Neural cell (in vitro differentiated cells): ENCODE measurements around the gene CADPS2. TPM values are rescaled to one million over a fixed set of nuclear protein-coding genes. Genes with fewer than 3 reads are reported as not detected.

Source experiments
- H2AFZ ChIP-seq: fragments of 200-600, 300-800 bp; sonication (generic), shearing (Covaris generic); 2 replicates; pipeline ENCODE4 v1.6.0; 2014; ENCODE audit warnings: low read depth, mild to moderate bottlenecking, antibody characterized with exemption, low read length, moderate library complexity
- H3F3A ChIP-seq: fragments of 200-600 bp; shearing (Covaris generic); 2 replicates; pipeline ENCODE4 v1.6.1; 2016; ENCODE audit warnings: mild to moderate bottlenecking, moderate library complexity, mixed read lengths, antibody characterized with exemption, low read length; ENCODE audit not compliant: insufficient read depth, poor library complexity, severe bottlenecking
- H3K27ac ChIP-seq: fragments of 200-600, 300-800 bp; sonication (generic), shearing (Covaris generic); 2 replicates; pipeline ENCODE4 v1.5.1; 2014; ENCODE audit warnings: mild to moderate bottlenecking, low read length, moderate library complexity
- H3K27me3 ChIP-seq: fragments of 300-800, 200-600 bp; sonication (generic), shearing (Covaris generic); 2 replicates; pipeline ENCODE4 v1.6.0; 2014; ENCODE audit warnings: mild to moderate bottlenecking, low read depth, low read length, moderate library complexity; ENCODE audit not compliant: insufficient read depth
- H3K36me3 ChIP-seq: fragments of 300-800, 200-600 bp; sonication (generic), shearing (Covaris generic); 2 replicates; pipeline ENCODE4 v1.5.1; 2014; ENCODE audit warnings: mild to moderate bottlenecking, antibody characterized with exemption, low read length, moderate library complexity; ENCODE audit not compliant: insufficient read depth
- H3K4me2 ChIP-seq: fragments of 300-800, 200-600 bp; sonication (generic), shearing (Covaris generic); 2 replicates; pipeline ENCODE4 v1.6.0; 2014; ENCODE audit warnings: mild to moderate bottlenecking, low read length
- H3K4me3 ChIP-seq: fragments of 300-800, 200-600 bp; sonication (generic), shearing (Covaris generic); 2 replicates; pipeline ENCODE4 v1.5.1; 2014; ENCODE audit warnings: mild to moderate bottlenecking, low read length, moderate library complexity
- H3K79me2 ChIP-seq: fragments of 200-600 bp; shearing (Covaris generic); replicated peaks from 2 replicates; pipeline ENCODE4 v1.6.0; 2014; ENCODE audit warnings: mild to moderate bottlenecking, low read length, moderate library complexity; ENCODE audit not compliant: insufficient read depth
- H3K9ac ChIP-seq: fragments of 300-800, 200-600 bp; sonication (generic), shearing (Covaris generic); 2 replicates; pipeline ENCODE4 v1.6.1; 2016; ENCODE audit warnings: mild to moderate bottlenecking, low read length, mixed read lengths
- H3K9me2 ChIP-seq: fragments of 200-600 bp; shearing (Covaris generic); 2 replicates; pipeline ENCODE4 v1.6.1; 2016; ENCODE audit warnings: mild to moderate bottlenecking, low read length, mixed read lengths; ENCODE audit not compliant: insufficient read depth
- H3K9me3 ChIP-seq: fragments of 200-600, 300-800 bp; sonication (generic), shearing (Covaris generic); 2 replicates; pipeline ENCODE4 v1.6.1; 2016; ENCODE audit warnings: mild to moderate bottlenecking, mixed run types, low read length, moderate library complexity, mixed read lengths
- H4K20me1 ChIP-seq: fragments of 200-600 bp; shearing (Covaris generic); 2 replicates; pipeline ENCODE4 v1.6.1; 2016; ENCODE audit warnings: mild to moderate bottlenecking, mixed run types; ENCODE audit not compliant: insufficient read depth
- EP300 ChIP-seq: fragments of 450-650 bp; conservative IDR thresholded peaks from 2 replicates; pipeline ENCODE4 v1.6.1; 2014; ENCODE audit warnings: antibody characterized with exemption, mild to moderate bottlenecking, moderate library complexity; ENCODE audit not compliant: poor library complexity, severe bottlenecking
- EZH2 ChIP-seq: fragments of 200-600, 300-800 bp; shearing (Covaris generic), sonication (generic); IDR thresholded peaks from 2 replicates; pipeline ENCODE4 v1.6.1; 2014; ENCODE audit warnings: antibody characterized with exemption, low read length, borderline replicate concordance, mild to moderate bottlenecking; ENCODE audit not compliant: insufficient read depth, poor library complexity, severe bottlenecking
- MXI1 ChIP-seq: fragments of 450-650 bp; conservative IDR thresholded peaks from 2 replicates; pipeline ENCODE4 v1.6.1; 2014; ENCODE audit warnings: antibody characterized with exemption, mild to moderate bottlenecking; ENCODE audit not compliant: poor library complexity, severe bottlenecking
- POLR2AphosphoS5 ChIP-seq: IDR thresholded peaks from 2 replicates; pipeline ENCODE4 v1.6.1; 2012
- RAD21 ChIP-seq: fragments of 450-650 bp; conservative IDR thresholded peaks from 2 replicates; pipeline ENCODE4 v1.6.1; 2014; ENCODE audit warnings: antibody characterized with exemption, mild to moderate bottlenecking, moderate library complexity
- SMC3 ChIP-seq: fragments of 450-650 bp; conservative IDR thresholded peaks from 2 replicates; pipeline ENCODE4 v1.6.1; 2014; ENCODE audit warnings: antibody characterized with exemption, mild to moderate bottlenecking, moderate library complexity; ENCODE audit not compliant: poor library complexity
- TAF1 ChIP-seq: IDR thresholded peaks from 2 replicates; pipeline ENCODE4 v1.6.1; 2012; ENCODE audit warnings: low read depth
- polyA plus RNA-seq: library from polyadenylated mRNA; depleted of rRNA; stranded (reverse); fragments of >200 nt; gene quantifications from 2 replicates; pipeline ENCODE4 v1.2.3, GENCODE V29; 2014
- TF ChIP-seq, protein P1 (sequence below): IDR thresholded peaks from 2 replicates; pipeline ENCODE4 v1.6.1; 2012; ENCODE audit warnings: borderline replicate concordance
- TF ChIP-seq, protein P2 (sequence below): fragments of 450-650 bp; IDR thresholded peaks from 2 replicates; pipeline ENCODE4 v1.5.1; 2014; ENCODE audit warnings: antibody characterized with exemption, mild to moderate bottlenecking, moderate library complexity; ENCODE audit not compliant: poor library complexity, severe bottlenecking

Gene CADPS2
- polyA plus RNA-seq, 1 donor from 2014 or later, result 5.9 TPM

DNA sequence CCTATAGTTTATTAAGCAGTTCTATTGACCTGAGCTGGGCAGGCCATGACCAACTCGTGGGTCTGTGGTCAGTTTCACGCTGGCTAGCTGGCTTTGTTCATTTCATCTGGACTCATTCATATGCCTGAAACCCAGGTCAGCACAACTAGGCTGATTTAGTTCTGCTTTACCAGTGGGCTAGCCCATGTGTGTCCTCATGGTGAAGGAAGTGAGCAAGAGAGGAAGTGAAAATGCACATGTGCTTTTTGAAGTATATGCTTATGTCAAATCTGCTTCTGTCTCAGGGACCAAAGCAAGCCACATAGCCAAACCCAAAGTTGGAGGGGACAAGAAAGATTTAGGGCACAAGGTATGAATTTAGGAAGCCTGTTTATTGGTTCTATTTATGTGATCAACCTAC, 341.8 kb downstream of the CADPS2 start:
- Histone ChIP-seq H3K79me2 (no peaks in the 10 kb centered on the region), H4K20me1 (no peaks in the 10 kb centered on the region), H3K4me2 (no peak overlapping the region), H3K9me2 (no peaks in the 10 kb centered on the region), H3K27ac (no peak overlapping the region), H3K4me3 (no peak overlapping the region), H3K9me3 (no peaks in the 10 kb centered on the region), H3K27me3 (no peaks in the 10 kb centered on the region), H2AFZ (no peak overlapping the region), H3F3A (no peaks in the 10 kb centered on the region), H3K9ac (no peak overlapping the region), H3K36me3 (no peaks in the 10 kb centered on the region)
- TF ChIP-seq, protein P1, sequence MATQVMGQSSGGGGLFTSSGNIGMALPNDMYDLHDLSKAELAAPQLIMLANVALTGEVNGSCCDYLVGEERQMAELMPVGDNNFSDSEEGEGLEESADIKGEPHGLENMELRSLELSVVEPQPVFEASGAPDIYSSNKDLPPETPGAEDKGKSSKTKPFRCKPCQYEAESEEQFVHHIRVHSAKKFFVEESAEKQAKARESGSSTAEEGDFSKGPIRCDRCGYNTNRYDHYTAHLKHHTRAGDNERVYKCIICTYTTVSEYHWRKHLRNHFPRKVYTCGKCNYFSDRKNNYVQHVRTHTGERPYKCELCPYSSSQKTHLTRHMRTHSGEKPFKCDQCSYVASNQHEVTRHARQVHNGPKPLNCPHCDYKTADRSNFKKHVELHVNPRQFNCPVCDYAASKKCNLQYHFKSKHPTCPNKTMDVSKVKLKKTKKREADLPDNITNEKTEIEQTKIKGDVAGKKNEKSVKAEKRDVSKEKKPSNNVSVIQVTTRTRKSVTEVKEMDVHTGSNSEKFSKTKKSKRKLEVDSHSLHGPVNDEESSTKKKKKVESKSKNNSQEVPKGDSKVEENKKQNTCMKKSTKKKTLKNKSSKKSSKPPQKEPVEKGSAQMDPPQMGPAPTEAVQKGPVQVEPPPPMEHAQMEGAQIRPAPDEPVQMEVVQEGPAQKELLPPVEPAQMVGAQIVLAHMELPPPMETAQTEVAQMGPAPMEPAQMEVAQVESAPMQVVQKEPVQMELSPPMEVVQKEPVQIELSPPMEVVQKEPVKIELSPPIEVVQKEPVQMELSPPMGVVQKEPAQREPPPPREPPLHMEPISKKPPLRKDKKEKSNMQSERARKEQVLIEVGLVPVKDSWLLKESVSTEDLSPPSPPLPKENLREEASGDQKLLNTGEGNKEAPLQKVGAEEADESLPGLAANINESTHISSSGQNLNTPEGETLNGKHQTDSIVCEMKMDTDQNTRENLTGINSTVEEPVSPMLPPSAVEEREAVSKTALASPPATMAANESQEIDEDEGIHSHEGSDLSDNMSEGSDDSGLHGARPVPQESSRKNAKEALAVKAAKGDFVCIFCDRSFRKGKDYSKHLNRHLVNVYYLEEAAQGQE, result no peak
- TF ChIP-seq EP300 (no peak), SMC3 (no peak), TAF1 (no peak), MXI1 (no peak), EZH2 (no peak)

DNA sequence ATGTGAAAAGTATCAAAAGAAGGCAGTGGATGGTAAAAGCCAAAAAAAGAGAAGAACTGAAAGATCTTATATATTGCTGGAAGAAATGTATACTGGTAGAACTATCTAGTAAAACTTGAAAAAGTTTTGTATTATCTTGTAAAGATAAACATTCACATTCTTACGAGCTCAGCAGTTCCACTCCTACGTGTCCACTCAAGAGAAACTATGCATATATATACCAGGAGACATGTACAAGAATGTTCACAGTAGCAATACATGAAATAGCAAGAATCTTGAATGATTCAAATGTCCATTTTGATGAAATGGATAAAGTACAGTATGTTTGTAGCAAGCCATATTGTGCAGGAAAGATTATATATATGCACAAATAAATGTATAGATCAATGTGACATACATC, 342.4 kb downstream of the CADPS2 start:
- Histone ChIP-seq H3K36me3 (no peaks in the 10 kb centered on the region), H2AFZ (no peak overlapping the region), H3K4me3 (no peak overlapping the region), H3F3A (no peaks in the 10 kb centered on the region), H3K9ac (no peak overlapping the region), H3K9me3 (no peaks in the 10 kb centered on the region), H3K9me2 (no peaks in the 10 kb centered on the region), H4K20me1 (no peaks in the 10 kb centered on the region), H3K27me3 (no peaks in the 10 kb centered on the region), H3K79me2 (no peaks in the 10 kb centered on the region), H3K27ac (no peak overlapping the region), H3K4me2 (no peak overlapping the region)
- TF ChIP-seq RAD21 (no peak), TAF1 (no peak), EP300 (no peak), EZH2 (no peak), POLR2AphosphoS5 (no peak), MXI1 (no peak), SMC3 (no peak)
- TF ChIP-seq, protein P1, result no peak
- TF ChIP-seq, protein P2, sequence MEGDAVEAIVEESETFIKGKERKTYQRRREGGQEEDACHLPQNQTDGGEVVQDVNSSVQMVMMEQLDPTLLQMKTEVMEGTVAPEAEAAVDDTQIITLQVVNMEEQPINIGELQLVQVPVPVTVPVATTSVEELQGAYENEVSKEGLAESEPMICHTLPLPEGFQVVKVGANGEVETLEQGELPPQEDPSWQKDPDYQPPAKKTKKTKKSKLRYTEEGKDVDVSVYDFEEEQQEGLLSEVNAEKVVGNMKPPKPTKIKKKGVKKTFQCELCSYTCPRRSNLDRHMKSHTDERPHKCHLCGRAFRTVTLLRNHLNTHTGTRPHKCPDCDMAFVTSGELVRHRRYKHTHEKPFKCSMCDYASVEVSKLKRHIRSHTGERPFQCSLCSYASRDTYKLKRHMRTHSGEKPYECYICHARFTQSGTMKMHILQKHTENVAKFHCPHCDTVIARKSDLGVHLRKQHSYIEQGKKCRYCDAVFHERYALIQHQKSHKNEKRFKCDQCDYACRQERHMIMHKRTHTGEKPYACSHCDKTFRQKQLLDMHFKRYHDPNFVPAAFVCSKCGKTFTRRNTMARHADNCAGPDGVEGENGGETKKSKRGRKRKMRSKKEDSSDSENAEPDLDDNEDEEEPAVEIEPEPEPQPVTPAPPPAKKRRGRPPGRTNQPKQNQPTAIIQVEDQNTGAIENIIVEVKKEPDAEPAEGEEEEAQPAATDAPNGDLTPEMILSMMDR, result no peak
